GM18499 (cell line): ENCODE measurements around the gene TMEM132D.
"Not testable (repeated sequence)": the region's sequence is repeated elsewhere in the genome, so short reads cannot be mapped to it uniquely, and the experiment has no call there.

ENCODE experiments used
- ATAC-seq: cut with Tn5 transposase; IDR thresholded peaks from one replicate; pipeline ENCODE4 v1.9.1; 2021; ENCODE audit warnings: moderate number of reproducible peaks; ENCODE audit not compliant: insufficient read depth, unreplicated experiment

The TMEM132D gene

DNA sequence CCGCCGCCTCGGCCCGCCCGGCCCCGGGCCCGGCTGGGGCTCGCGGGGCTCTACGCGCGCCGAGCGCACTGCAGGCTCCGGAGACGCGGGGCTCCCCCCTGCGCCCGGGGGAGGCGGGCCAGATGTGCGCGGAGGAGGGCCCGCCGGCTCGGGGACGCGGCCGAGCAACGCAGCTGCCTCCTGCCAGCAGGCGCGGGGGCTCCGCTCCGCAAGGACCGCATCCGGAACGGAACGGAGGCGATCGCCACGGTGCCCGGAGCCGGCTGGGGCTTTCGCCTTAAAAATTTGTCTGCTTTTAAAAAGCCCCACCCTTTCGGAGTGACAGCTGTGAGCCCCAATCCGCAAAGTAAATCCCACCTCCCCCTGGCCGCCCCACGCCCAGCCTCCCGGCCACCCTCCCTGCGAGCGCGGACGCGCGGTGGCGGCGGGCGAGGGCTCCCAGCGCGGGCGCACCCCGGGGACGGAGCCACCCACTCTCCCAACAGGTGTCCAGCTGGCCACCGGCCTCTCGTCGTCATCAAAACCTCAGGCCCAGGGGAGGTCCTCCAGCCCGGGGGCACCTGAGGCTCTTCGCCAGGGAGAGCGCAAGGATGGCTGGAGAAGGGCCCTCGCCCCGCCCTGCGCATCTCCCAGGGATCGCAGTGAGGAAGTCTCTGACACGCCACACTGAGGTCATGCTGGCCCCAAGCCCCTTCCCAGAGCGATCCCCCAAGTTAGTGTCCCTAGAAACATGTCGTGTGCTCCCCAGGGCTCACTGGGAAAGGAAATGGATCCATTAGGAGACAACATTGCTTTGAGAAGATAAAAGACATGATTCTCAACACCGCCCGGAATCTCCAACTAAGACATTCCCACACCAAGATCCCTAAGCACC, at the start of gene TMEM132D:
Gene TMEM132D (minus strand): TSS at position 70 of the 874 bp plus-strand sequence.
- ATAC-seq, result no peak

DNA sequence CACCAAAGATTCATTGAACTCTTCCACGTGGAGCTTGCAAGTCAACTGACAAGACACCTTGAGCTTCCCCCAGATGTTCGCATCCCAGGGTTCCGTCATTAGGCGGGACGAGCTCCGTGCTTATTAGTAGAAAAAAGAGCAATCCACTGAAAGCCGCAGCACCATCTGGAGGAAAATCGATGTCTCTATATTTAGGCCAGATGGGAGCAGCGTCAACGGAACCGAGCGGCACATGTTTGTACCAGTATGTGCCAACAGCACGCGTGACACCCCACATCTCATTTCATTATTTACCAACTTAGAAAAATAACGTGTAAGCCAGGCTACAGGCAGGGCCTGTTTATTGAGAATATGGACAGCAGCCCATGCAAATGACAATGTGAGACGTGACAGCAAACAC, 45.8 kb upstream of the TMEM132D start:
- ATAC-seq, result no peak

DNA sequence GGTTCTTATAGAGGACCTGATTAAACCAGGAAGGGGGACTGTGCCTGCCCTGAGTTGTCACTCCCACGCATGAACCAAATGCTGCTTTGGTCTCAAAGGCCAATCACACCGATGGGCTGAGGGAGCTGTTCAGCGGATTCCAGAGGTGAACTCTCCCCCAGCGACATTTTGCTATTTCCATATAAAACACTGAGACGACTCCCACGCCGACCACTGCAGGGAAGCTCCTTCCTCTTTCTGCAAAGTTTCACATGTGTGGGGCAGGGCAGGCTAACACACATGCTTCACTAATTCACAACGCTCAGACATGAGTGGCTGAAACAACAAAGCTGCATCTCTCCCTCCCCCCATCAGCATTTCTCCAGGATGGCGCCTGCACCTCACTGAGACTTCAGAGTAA, 37.8 kb upstream of the TMEM132D start:
- no peak for ATAC-seq

DNA sequence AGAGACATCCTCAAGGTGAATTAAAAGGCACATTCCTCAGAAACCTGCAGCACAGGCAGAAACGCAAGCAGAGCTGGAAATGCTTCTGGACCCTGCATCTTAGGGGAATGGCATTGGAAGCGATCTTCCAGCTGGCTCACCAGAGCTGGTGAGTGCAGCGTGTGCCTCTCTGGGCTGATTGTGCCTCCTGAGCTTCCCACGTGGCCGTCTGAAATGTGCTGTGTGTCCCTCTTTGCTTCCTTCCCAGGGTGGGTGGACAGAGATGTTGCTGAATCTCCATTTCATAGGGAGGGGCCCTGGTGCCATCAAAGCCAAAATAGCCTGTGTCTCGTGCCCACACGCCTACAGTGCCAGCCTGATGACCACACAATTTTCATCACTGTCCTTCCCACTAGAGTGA, 34.3 kb upstream of the TMEM132D start:
- ATAC-seq, result no peak

DNA sequence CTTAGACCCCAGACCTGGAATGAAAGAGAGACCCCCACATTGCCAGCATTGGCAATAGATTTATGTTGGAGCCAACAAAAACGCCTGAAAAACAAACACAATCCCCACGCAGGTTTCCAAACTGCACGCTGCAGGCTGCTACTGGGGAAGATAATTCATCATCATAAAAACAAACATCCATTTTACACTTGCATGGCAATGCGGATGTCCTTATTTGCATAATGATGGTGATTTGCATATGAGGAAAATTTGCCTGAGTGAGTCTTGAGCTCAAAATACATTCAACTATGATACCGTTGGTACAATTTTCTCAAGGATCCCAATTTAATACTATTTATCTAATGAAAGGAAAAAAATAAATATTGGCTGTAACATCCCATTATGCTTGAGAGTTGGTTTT, 33.6 kb upstream of the TMEM132D start:
- ATAC-seq, result no peak

DNA sequence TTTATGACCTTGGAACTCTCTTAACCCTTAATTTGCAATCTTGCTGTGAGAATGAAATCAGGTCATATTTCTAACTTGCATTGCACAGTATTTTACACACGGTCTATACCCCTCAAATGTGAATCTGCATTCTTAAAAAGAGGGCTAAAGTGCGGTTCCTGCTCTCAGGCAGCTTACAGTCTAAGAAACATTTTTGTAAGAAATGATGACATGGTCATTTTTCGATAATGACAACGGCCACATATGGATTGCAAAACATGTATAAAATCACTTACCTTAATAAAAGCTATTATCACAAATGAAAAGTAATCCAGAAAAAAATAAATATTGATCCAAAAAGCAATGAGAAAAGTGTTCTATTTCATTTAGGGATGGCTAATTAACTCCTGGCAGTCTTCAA, 24.8 kb upstream of the TMEM132D start:
- no peak for ATAC-seq

DNA sequence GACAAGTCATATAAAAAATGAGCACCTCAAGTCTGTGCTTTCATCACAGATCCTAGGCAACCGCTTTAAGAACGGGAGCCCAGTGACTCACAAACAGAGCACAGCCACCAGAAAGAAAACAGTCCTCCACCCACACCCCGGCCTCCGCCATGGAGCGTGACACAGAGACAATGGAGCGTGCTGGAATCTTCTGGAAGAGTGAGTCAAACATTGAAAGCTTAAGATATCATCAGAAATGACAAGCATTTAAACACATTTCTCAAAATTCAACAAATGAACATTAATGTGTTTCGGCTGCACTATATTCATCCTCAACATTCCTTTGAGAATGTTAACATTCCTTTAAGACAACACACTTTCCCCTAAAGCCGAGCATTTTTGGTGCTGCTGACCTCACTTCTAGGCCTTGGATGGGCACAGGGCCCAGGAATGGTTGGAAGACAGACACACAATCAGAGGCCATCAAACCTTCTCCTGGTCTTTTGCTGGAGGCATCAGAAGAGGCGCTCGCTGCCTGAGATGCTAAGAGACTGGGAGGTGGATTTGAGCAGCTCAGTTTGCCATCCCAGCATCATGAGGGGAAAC, 23.6 kb upstream of the TMEM132D start:
- ATAC-seq, result no peak

DNA sequence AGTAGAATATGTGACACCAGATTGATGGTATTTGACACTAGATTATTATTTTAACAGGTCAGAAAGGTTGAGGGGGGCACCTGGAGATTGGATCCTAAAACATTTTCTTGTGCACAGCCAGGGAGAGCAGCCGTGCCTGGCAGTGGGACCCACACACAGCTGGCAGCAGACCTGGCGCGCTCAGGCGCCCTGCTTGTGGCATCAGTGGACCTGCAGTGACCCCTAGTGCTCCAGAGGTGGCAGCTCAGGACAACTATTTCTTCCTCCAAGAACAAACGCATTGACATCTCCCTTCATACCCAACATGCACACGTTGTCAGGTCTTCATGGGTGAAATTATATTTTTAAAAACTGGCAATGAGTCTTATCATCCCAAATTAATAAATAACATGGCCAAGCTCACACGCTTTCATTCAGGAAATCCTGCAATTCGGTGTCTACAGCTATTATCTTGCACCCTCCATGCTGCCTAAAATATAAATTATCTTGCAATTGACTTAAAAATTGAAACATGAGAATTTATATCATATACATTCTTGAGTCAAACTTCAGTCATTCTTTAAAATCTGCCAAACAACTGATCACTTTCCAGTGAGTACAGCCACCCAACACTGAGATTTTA, 7.7 kb upstream of the TMEM132D start:
- no peak for ATAC-seq

DNA sequence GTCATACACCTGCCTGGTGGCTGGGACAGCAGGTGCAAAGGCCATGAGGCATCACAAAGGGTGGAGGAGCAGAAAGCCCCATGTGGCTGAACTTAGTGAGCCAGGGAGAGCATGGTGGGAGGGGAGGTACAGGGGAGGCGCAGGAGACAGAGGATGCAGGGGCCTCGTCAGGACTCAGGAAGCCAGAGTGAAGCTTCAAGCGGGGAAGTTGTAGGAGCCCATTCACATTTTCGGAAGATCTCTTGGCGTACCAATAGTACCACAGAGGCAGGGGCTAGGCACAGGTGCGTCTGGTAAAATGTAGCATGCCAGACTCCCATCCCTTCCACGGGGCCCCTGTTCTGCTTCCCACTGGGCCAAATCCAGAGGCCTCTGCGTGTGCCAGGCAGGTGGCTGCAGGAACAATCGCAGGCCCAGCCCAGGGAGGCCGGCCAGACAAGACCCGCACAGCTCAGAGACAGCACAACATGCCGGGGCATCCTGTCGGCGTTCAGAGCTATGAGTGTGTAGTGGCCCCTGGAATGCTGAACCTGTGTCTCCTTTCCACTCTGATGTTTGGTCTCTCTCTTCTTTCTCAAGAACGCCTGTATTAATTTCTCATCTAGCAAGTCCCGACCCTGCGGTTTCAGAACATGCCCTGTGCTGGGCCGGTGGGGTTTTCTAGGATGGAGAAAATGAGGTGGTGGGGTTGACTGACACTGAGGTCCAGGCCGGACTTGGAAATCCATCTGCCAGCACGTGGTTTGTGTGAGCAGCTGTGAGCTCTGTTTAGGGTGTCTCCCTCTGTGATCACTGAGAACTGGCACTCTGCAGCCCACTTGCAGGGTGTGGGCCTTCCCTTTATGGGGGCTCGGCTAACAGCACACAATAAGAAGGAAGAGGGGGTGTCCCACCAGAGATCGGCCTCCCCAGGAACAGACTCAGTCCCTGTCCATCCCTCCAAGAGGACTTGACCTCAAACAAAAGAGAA, 5.5 kb upstream of the TMEM132D start:
- ATAC-seq, result no peak

DNA sequence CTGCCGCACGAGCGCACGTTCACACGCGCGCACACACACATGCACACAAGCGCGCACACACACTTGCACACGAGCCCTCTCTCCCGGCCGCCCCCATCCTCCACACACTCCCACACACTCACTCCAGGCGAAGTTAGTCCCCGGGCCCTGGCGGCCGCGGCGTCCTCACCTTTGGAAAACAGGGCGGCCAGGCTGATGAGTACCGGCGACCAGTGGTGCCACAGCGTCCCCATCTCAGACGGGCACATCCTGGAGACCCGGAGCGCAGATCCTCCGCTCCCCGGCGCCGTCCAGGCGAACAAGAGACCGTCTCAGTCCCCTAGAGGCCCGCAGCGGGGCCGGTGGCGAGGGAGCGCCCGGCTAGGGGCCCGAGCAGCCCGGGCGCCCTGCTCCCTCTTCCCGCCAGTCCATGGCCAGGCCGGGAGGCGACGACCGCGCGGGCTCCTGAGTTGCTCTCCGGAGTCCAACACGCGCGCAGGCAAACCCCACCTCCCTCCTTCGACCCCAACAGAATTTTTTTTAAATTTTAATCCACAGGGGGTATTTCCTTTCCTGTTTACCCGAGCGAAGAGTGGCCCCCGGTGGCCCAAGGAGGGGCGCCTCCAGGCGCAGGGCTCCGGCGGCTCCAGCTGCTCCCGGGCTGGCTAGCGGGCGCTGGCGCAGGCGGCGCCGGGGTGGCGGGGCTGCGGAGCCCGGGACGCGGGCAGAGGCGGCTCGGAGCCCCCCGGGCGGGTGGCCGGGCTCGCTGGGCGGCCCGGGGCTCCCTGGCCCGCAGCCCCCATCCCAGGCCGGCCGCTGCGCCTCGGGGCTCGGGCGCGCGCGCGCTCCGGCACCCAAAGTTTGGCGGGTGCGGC, 506 bp downstream of the TMEM132D start:
- ATAC-seq, result no peak

DNA sequence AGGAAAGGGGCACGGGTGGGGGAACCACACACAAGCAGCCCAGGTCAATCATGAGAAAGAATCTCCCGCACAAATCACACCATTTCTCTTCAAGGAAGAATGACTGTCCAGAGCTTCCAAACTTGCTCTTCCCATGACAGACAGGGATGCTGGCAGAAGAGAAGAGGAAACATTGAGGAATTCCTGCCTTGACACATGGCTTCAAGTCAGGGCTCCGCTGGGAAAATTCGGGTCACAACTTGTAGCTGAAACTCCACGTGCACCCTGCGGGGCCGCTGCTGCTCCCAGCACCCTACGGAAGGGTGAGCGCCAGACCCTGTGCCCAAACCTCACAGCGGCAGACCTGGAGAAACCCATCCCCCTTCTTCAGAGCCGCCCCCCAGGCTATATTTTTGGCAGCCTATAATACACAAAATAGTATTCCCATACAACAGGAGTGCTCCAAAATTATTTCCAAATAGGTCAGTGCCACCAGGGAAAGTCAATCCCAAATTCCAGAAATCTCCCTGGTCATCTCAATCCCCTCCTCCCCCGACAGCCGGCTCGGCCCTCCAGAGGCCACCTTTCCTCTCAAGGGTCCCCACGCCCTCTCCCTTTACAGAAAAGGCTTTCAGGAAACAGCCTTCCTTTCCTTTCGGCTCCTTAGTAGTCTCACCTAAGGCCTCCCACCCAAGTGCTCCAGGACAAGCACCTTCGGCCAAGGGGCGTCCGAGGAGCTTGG, 1.3 kb downstream of the TMEM132D start:
- no peak for ATAC-seq

DNA sequence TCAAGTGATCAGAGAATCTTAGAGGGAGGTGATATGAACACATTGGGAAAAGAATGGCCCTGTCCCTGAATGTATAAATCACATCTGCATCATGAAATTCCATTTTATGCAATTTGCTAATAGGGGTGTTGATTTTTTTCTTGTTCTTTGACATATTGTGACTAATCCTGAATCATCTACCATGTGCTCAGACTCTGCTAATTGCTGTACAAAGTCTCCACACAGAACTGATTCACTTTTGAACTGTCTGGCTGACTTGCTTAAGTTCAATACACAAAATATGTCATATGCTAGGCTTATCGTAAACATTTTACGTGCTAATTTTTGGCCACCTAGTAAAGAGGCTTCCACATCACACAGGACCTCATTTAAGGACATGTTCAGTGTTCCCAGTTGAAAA, 2.6 kb downstream of the TMEM132D start:
- ATAC-seq, result no peak

DNA sequence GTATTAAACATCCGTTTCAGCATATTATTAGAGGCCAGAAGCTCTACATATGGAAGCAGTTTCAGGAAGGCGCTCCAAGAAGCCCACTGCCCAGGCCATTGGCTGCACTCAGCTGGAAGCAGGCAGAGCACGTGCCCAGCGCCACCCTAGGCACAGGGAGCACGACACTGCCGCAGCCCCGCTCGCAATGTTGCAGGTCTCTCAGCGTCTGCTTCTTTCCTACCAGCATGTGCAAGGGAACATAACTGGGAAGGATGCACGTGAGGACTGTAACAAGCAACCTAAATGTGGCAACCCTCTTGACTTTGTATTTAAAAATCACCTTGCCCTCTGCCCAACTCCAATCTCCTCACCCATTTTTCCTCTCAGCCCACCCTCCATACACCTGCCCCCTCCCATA, 3.5 kb downstream of the TMEM132D start:
- no peak for ATAC-seq

DNA sequence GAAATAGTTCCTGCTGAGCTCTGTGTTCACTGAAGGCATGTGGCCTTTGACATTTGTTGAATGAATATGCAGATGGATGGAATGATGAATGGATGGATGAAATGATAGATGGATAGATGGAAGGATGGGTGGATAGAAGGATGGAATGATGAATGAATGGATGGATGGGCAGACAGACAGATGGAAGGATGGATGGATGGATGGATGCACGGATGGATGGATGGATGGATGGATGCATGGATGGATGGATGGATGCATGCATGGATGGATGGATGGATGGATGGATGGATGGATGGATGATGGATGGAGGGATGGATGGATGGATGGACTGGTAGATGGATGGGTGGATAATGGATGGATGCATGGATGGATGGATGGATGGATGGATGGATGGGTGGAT, 4.8 kb downstream of the TMEM132D start:
- not testable (repeated sequence) for ATAC-seq

DNA sequence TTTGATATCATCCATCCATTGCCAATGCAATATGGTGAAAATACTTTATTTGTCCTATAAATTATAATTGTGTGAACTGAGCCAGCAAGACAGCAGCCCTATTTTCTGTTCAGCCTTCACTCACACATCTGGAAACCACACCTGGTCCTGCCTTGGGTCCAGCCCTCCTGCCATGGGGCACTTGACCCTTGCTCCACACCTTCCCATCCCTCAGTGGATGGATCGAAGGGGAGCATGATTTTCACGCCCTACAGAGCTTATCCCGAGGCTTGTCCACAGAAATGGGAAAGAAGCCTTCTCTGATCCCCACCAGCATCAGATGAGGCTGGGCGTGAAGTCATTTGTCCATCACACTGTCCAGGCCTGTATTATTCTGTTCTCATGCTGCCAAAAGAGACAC, 10.1 kb downstream of the TMEM132D start:
- no peak for ATAC-seq

DNA sequence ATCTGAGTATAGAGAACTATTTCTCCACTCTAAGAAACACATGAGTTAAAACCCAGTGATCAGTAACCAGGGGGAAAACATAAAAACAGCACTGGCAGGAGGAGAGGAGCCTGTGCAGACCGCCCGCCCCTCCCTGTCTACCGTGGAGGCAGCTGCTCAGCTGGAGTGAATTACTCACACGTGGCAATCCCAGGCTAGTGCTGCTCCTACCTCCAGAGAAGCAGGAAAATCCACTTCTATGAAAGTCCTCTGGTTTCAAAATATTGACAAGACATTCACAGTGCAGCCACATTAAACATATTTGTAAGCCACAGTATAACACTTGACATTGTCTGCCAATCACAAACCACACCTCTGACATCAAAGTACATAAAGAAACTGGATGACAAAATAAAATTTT, 16.7 kb downstream of the TMEM132D start:
- no peak for ATAC-seq

DNA sequence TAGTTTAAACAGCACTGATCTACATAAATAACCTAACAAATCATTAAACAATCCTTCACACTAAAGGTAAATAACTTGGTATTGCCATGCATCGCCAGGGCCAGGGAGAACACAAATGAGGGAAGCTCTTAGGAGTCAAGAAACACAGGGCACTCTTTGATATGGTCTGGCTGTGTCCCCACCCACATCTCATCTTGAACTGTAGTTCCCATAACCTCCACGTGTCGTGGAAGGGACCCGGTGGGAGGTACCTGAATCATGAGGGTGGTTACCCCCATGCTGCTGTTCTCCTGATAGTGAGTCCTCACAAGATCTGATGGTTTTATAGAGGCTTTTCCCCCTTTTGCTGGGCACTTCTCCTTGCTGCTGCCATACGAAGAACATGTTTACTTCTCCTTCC, 17.3 kb downstream of the TMEM132D start:
- no peak for ATAC-seq

DNA sequence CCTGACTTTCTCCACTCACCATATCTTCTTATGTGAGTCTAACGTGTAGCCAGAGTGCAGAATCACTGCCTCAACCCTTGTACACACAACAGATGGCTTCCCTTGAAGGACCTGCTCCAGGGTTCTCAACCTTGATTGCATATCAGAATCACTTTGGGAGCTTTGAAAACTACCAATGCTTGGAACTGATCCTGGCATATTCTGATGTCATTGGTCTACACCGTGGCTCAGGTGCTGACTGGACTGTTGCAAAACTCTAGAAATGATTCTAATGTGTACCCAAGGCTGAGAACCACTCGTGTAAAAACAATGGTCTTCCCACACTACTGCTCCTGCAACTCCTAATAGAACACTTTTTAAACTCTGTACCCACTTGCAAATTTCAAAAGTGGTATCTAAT, 18.5 kb downstream of the TMEM132D start:
- no peak for ATAC-seq

DNA sequence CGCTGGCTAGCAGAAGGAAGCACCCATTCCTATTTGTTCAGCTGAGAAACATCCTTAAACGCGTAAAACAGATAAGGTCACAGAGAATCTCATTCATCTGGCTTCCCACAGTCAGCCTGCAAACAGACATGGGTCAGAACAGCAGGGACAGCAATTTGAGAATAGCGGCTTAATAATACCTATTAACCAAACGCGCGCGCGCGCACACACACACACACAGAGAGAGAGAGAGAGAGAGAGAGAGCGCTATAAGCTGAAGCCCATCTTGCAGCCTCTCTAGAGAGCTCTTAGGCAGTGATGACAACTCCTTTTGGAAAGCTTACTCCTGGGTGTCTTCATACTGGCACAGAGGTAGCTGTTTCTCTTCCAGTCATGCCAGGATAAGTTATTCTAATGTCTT, 26.4 kb downstream of the TMEM132D start:
- ATAC-seq, result no peak
